LNCaP clone FGC (cell line): ENCODE results near the gene UBE2D3.

Experiments used
- DNase-seq: peaks from one replicate; pipeline ENCODE4 v3.0.0-alpha.2; 2011; ENCODE audit warnings: low read depth
- H3K4me3 ChIP-seq: 2 replicates; pipeline ENCODE4 v1.5.1; 2011; ENCODE audit warnings: mild to moderate bottlenecking, low read depth, low read length, control low read depth
- CTCF ChIP-seq: IDR thresholded peaks from 2 replicates; pipeline ENCODE4 v1.5.1; 2012; ENCODE audit warnings: mild to moderate bottlenecking; ENCODE audit not compliant: control insufficient read depth, insufficient read depth; ENCODE audit errors: extremely low read depth

UBE2D3 gene

DNA sequence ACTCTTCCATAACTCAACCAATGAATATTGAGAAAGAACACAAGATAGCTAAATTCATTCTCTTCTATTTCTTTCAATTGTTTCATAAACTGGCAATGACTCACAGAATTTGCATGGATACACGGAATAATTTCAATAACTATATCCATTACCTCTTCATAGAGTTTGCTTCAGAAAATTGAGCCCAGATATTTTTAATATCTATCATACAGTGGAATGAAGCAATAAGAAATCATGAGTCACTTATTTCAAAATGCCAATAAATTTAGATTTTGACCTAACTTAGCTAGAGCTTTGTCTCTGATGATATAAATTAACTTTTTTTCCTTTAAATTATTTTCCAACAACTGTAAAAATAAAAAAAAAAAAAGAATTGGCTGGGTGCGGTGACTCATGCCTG is 44.3 kb downstream of the UBE2D3 start:
- H3K4me3 ChIP-seq = no peak overlapping the region
- no peak for TF ChIP-seq CTCF
- DNase-seq = no peak

DNA sequence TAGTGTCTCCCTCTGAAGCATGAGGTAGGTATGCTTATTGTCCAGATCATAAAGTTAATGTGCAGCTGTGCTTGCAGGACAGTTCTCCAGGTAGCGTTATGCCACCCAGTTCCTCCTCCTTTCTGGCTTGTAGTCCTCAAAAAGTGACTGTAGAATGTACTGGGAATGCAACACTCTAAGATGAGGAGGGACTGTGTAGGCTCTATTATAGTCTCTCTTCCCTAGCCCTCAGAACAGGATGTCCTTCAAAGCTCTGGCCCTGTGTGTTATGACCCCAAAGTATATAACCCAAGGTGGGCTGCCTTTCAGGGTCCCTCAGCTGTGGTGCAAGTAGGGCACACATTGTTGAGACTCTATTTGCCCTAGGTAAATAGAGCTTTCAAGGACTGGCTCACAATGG is 45.8 kb downstream of the UBE2D3 start:
- no peak for DNase-seq
- TF ChIP-seq CTCF = no peak
- no peak overlapping the region for H3K4me3 ChIP-seq

- no peak for TF ChIP-seq CTCF
- no peak overlapping the region for H3K4me3 ChIP-seq
- DNase-seq = no peak
Measured at GRCh38 chr4:102780476-102781144, 46.7 kb downstream of the UBE2D3 start.

DNA sequence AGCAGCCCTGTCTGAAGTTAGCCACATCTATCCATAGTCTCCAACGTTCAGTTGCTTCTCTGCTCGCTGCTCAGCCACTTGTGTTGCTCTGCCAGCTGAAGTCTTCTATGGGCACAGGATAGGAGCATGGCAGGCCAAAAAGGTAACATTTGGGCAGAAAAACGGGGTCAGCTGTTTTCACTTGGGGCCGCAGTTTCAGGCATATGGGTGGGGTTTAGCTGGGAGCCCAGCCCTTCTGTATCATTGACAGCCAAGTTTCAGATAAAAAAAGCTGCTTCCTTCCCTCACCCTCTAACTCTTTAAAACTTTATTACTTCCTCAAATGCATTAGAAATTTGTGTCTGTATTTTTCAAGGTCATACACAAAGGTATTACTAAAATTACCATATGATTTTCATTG is 48.1 kb downstream of the UBE2D3 start:
- DNase-seq = no peak
- no peak for TF ChIP-seq CTCF
- H3K4me3 ChIP-seq = no peak overlapping the region

- no peak for TF ChIP-seq CTCF
- DNase-seq = no peak
- no peak overlapping the region for H3K4me3 ChIP-seq
Measured at GRCh38 chr4:102778720-102779119, 48.6 kb downstream of the UBE2D3 start.

- no peak for DNase-seq
- no peak for TF ChIP-seq CTCF
- H3K4me3 ChIP-seq = no peak overlapping the region
Measured at GRCh38 chr4:102775805-102776204, 51.5 kb downstream of the UBE2D3 start.

DNA sequence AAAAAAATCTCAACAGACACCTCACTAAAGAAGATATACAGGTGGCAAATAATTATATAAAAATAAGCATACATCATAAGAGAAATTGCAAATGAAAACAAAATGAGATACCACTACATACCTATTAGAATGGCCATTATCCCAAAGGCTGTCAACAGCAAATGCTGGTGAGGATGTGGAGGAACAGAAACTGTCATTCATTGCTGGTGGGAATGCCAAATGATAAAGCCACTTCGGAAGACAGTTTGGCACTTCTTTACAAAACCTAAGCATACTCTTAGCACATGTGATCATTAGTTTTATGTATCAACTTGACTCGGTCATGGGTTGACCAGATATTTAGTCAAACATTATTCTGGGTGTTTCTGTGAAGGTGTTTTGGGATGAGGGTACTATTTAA is 53.1 kb downstream of the UBE2D3 start:
- H3K4me3 ChIP-seq = no peak overlapping the region
- no peak for DNase-seq
- no peak for TF ChIP-seq CTCF
